HEK293 (cell line): ENCODE data around the gene ZBTB48.
A peak's percentile ranks its signal among the peaks of the same experiment; 100 is the strongest.

Experiments
- KLF1 ChIP-seq: fragments of 450-650 bp; formaldehyde crosslinking; IDR thresholded peaks from 2 replicates; pipeline ENCODE4 v1.5.1; 2016; ENCODE audit warnings: missing biosample characterization, missing genetic modification characterization
- SCRT2 ChIP-seq: fragments of 450-650 bp; formaldehyde crosslinking; IDR thresholded peaks from 2 replicates; pipeline ENCODE4 v1.5.1; 2016; ENCODE audit warnings: missing biosample characterization, missing genetic modification characterization
- ZFHX2 ChIP-seq: fragments of 450-650 bp; formaldehyde crosslinking; conservative IDR thresholded peaks from 2 replicates; pipeline ENCODE4 v1.5.1; 2016; ENCODE audit warnings: missing biosample characterization, missing genetic modification characterization
- ZFP69B ChIP-seq: fragments of 450-650 bp; formaldehyde crosslinking; IDR thresholded peaks from 2 replicates; pipeline ENCODE4 v1.5.1; 2016; ENCODE audit warnings: missing biosample characterization, missing genetic modification characterization
- ZNF157 ChIP-seq: fragments of 450-650 bp; formaldehyde crosslinking; IDR thresholded peaks from 2 replicates; pipeline ENCODE4 v1.5.1; 2016; ENCODE audit warnings: missing biosample characterization, missing genetic modification characterization
- ZNF202 ChIP-seq: fragments of 450-650 bp; formaldehyde crosslinking; IDR thresholded peaks from 2 replicates; pipeline ENCODE4 v1.5.1; 2016; ENCODE audit warnings: missing biosample characterization, missing genetic modification characterization, borderline replicate concordance
- ZNF302 ChIP-seq: fragments of 450-650 bp; formaldehyde crosslinking; IDR thresholded peaks from 2 replicates; pipeline ENCODE4 v1.5.1; 2016; ENCODE audit warnings: missing biosample characterization, missing genetic modification characterization, low read depth
- ZNF391 ChIP-seq: fragments of 450-650 bp; formaldehyde crosslinking; IDR thresholded peaks from 2 replicates; pipeline ENCODE4 v1.5.1; 2016; ENCODE audit warnings: low read depth, missing biosample characterization, missing genetic modification characterization, borderline replicate concordance
- ZNF501 ChIP-seq: fragments of 450-650 bp; formaldehyde crosslinking; IDR thresholded peaks from 2 replicates; pipeline ENCODE4 v1.5.1; 2016; ENCODE audit warnings: missing biosample characterization, missing genetic modification characterization
- ZNF513 ChIP-seq: fragments of 450-650 bp; IDR thresholded peaks from 2 replicates; pipeline ENCODE4 v1.5.1; 2018; ENCODE audit warnings: missing biosample characterization, missing genetic modification characterization
- ZNF580 ChIP-seq: fragments of 450-650 bp; formaldehyde crosslinking; IDR thresholded peaks from 2 replicates; pipeline ENCODE4 v1.5.1; 2016; ENCODE audit warnings: missing biosample characterization, missing genetic modification characterization
- ZNF600 ChIP-seq: fragments of 450-650 bp; formaldehyde crosslinking; IDR thresholded peaks from 2 replicates; pipeline ENCODE4 v1.5.1; 2016; ENCODE audit warnings: missing biosample characterization, missing genetic modification characterization
- ZNF785 ChIP-seq: fragments of 450-650 bp; formaldehyde crosslinking; IDR thresholded peaks from 2 replicates; pipeline ENCODE4 v1.5.1; 2016; ENCODE audit warnings: missing biosample characterization, missing genetic modification characterization
- TF ChIP-seq, protein P1 (sequence below): fragments of 450-650 bp; formaldehyde crosslinking; IDR thresholded peaks from 2 replicates; pipeline ENCODE4 v1.5.1; 2017; ENCODE audit warnings: missing biosample characterization, missing genetic modification characterization
- TF ChIP-seq, protein P2 (sequence below): fragments of 450-650 bp; formaldehyde crosslinking; IDR thresholded peaks from 2 replicates; pipeline ENCODE4 v1.5.1; 2016; ENCODE audit warnings: missing biosample characterization, missing genetic modification characterization
- TF ChIP-seq, protein P3 (sequence below): fragments of 450-650 bp; formaldehyde crosslinking; IDR thresholded peaks from 2 replicates; pipeline ENCODE4 v1.5.1; 2016; ENCODE audit warnings: missing biosample characterization, missing genetic modification characterization
- TF ChIP-seq, protein P4 (sequence below): fragments of 450-650 bp; formaldehyde crosslinking; IDR thresholded peaks from 2 replicates; pipeline ENCODE4 v1.5.1; 2017; ENCODE audit warnings: missing biosample characterization, mild to moderate bottlenecking, missing genetic modification characterization, moderate library complexity
- TF ChIP-seq, protein P5 (sequence below): fragments of 450-650 bp; formaldehyde crosslinking; IDR thresholded peaks from 2 replicates; pipeline ENCODE4 v1.5.1; 2016; ENCODE audit warnings: missing biosample characterization, missing genetic modification characterization
- TF ChIP-seq, protein P6 (sequence below): fragments of 450-650 bp; formaldehyde crosslinking; optimal IDR thresholded peaks from 2 replicates; pipeline ENCODE3; 2016; ENCODE audit warnings: missing biosample characterization, mild to moderate bottlenecking, missing genetic modification characterization

ZBTB48 gene

GRCh38 chr1:6580119-6580592, 362 bp downstream of the ZBTB48 start (continued):
- TF ChIP-seq, protein P1, sequence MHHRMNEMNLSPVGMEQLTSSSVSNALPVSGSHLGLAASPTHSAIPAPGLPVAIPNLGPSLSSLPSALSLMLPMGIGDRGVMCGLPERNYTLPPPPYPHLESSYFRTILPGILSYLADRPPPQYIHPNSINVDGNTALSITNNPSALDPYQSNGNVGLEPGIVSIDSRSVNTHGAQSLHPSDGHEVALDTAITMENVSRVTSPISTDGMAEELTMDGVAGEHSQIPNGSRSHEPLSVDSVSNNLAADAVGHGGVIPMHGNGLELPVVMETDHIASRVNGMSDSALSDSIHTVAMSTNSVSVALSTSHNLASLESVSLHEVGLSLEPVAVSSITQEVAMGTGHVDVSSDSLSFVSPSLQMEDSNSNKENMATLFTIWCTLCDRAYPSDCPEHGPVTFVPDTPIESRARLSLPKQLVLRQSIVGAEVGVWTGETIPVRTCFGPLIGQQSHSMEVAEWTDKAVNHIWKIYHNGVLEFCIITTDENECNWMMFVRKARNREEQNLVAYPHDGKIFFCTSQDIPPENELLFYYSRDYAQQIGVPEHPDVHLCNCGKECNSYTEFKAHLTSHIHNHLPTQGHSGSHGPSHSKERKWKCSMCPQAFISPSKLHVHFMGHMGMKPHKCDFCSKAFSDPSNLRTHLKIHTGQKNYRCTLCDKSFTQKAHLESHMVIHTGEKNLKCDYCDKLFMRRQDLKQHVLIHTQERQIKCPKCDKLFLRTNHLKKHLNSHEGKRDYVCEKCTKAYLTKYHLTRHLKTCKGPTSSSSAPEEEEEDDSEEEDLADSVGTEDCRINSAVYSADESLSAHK (tag by site-specific recombination): no peak
- TF ChIP-seq KLF1 (tag by site-specific recombination) (0 out of 2 replicates have a peak, but pooled peaks have one; percentile 23), ZNF302 (no peak), ZNF785 (tag by site-specific recombination) (no peak), ZNF391 (tag by site-specific recombination) (0 out of 2 replicates have a peak, but pooled peaks have one; percentile 23), ZNF513 (tag by site-specific recombination) (no peak), ZFHX2 (peak; percentile 86), ZNF202 (tag by site-specific recombination) (no peak), ZNF157 (tag by site-specific recombination) (no peak), ZNF501 (tag by site-specific recombination) (peak; percentile 80), ZNF600 (no peak), SCRT2 (tag by site-specific recombination) (no peak), ZFP69B (tag by site-specific recombination) (no peak), ZNF580 (no peak)
- TF ChIP-seq, protein P2, sequence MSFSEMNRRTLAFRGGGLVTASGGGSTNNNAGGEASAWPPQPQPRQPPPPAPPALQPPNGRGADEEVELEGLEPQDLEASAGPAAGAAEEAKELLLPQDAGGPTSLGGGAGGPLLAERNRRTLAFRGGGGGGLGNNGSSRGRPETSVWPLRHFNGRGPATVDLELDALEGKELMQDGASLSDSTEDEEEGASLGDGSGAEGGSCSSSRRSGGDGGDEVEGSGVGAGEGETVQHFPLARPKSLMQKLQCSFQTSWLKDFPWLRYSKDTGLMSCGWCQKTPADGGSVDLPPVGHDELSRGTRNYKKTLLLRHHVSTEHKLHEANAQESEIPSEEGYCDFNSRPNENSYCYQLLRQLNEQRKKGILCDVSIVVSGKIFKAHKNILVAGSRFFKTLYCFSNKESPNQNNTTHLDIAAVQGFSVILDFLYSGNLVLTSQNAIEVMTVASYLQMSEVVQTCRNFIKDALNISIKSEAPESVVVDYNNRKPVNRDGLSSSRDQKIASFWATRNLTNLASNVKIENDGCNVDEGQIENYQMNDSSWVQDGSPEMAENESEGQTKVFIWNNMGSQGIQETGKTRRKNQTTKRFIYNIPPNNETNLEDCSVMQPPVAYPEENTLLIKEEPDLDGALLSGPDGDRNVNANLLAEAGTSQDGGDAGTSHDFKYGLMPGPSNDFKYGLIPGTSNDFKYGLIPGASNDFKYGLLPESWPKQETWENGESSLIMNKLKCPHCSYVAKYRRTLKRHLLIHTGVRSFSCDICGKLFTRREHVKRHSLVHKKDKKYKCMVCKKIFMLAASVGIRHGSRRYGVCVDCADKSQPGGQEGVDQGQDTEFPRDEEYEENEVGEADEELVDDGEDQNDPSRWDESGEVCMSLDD (tag by site-specific recombination): peak; percentile 78
- TF ChIP-seq, protein P3, sequence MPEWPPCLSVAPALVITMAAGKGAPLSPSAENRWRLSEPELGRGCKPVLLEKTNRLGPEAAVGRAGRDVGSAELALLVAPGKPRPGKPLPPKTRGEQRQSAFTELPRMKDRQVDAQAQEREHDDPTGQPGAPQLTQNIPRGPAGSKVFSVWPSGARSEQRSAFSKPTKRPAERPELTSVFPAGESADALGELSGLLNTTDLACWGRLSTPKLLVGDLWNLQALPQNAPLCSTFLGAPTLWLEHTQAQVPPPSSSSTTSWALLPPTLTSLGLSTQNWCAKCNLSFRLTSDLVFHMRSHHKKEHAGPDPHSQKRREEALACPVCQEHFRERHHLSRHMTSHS (tag by site-specific recombination): no peak
- TF ChIP-seq, protein P4, sequence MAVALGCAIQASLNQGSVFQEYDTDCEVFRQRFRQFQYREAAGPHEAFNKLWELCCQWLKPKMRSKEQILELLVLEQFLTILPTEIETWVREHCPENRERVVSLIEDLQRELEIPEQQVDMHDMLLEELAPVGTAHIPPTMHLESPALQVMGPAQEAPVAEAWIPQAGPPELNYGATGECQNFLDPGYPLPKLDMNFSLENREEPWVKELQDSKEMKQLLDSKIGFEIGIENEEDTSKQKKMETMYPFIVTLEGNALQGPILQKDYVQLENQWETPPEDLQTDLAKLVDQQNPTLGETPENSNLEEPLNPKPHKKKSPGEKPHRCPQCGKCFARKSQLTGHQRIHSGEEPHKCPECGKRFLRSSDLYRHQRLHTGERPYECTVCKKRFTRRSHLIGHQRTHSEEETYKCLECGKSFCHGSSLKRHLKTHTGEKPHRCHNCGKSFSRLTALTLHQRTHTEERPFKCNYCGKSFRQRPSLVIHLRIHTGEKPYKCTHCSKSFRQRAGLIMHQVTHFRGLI (tag by site-specific recombination): no peak
- TF ChIP-seq, protein P5, sequence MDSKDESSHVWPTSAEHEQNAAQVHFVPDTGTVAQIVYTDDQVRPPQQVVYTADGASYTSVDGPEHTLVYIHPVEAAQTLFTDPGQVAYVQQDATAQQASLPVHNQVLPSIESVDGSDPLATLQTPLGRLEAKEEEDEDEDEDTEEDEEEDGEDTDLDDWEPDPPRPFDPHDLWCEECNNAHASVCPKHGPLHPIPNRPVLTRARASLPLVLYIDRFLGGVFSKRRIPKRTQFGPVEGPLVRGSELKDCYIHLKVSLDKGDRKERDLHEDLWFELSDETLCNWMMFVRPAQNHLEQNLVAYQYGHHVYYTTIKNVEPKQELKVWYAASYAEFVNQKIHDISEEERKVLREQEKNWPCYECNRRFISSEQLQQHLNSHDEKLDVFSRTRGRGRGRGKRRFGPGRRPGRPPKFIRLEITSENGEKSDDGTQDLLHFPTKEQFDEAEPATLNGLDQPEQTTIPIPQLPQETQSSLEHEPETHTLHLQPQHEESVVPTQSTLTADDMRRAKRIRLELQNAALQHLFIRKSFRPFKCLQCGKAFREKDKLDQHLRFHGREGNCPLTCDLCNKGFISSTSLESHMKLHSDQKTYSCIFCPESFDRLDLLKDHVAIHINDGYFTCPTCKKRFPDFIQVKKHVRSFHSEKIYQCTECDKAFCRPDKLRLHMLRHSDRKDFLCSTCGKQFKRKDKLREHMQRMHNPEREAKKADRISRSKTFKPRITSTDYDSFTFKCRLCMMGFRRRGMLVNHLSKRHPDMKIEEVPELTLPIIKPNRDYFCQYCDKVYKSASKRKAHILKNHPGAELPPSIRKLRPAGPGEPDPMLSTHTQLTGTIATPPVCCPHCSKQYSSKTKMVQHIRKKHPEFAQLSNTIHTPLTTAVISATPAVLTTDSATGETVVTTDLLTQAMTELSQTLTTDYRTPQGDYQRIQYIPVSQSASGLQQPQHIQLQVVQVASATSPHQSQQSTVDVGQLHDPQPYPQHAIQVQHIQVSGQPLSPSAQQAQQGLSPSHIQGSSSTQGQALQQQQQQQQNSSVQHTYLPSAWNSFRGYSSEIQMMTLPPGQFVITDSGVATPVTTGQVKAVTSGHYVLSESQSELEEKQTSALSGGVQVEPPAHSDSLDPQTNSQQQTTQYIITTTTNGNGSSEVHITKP (tag by site-specific recombination): no peak
- TF ChIP-seq, protein P6, sequence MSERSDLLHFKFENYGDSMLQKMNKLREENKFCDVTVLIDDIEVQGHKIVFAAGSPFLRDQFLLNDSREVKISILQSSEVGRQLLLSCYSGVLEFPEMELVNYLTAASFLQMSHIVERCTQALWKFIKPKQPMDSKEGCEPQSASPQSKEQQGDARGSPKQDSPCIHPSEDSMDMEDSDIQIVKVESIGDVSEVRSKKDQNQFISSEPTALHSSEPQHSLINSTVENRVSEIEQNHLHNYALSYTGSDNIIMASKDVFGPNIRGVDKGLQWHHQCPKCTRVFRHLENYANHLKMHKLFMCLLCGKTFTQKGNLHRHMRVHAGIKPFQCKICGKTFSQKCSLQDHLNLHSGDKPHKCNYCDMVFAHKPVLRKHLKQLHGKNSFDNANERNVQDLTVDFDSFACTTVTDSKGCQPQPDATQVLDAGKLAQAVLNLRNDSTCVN (tag by site-specific recombination): peak; percentile 48
